Activated CD4-positive, alpha-beta T cell treated with anti-CD3 and anti-CD28 coated beads, Interleukin-2, amount 50 U/mL, for 48 hours (primary cell): ENCODE measurements around the gene PKP3.

Experiments
- DNase-seq, 2 experiments: peaks; one replicate each; pipeline ENCODE4 v3.0.0-alpha.2; 2020

PKP3 gene

GRCh38 chr11:447923-448731 is 54.1 kb downstream of the PKP3 start:
- peak; percentile 98 to 99 for DNase-seq

DNA sequence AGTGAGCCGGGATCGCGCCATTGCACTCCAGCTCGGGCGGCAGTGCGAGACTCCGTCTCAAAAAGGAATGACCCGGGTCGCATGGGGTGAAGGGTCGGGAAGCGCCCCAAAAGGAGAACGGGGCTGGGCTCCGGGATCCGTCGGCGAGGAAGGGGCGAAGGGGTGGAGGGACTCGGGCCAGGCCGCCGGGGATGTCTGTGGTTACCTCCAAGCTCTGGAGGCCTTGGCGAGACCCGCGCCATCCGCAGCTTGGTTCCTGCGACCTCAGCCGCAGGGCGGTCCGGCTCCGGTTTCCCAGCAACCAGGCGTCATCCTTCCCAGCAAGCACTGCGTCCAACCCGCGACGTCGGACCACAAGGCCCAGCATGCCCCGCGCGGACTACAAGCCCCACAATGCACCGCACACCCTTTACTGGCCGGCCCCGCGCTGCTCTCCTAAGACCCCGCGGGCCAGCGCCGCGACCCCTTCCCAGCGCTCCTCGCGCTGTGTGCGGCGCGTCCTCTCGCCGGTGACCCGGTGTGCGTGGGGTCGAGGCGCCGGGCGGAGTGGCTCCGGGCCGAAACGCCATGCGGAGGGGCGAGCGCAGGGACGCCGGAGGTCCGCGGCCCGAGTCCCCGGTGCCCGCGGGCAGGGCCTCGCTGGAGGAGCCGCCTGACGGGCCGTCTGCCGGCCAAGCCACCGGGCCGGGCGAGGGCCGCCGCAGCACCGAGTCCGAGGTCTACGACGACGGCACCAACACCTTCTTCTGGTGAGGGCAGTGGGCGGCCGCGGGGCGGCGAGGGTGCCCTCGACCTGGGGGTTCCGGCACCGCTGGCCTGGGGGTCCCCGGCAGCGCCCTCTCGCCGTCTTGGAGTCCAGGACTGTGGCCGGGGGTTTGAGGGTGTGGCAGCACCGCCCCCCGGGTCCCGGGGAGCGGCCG is 56.1 kb downstream of the PKP3 start, which contains the start of gene PTDSS2:
TSS of gene PTDSS2 (plus strand) at position 391 of the 920 bp plus-strand sequence. CDS start at position 568, 177 bp downstream.
- peak; percentile 94 to 96 for DNase-seq

DNA sequence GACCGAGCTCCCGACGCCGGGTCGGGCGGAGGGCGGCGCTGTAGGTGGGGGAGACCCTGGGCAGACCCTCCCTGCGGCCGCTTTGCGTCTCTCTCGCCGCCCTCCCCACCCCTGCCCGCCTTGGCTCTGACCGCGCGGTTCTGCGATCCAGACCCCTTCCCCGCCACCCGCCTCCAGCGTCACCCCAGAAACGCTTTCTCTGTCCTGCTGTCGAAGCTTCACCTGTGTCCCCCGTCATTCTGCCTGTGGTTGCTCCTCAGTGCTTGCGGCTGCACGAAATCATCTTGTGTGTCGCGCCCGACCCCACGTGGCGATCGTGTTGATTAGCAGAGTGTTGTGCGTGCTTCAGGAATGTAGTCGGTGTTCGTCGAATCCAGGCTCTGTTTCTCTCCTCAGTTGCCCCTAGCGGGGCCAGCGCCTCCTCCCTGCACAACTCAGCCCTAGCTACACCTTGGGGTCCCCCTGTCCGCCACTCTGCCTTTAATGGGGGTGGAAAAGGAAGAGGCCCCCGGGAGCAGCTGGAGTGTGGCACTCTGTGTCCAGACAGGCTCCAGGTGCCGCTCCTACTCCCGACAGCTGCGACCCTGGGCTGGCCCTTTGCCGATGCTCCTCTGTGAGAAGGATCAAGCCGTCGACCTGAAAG is 56.9 kb downstream of the PKP3 start:
- DNase-seq = peak; percentile 65 to 72

GRCh38 chr11:451738-452137 is 57.7 kb downstream of the PKP3 start:
- no peak for DNase-seq

DNA sequence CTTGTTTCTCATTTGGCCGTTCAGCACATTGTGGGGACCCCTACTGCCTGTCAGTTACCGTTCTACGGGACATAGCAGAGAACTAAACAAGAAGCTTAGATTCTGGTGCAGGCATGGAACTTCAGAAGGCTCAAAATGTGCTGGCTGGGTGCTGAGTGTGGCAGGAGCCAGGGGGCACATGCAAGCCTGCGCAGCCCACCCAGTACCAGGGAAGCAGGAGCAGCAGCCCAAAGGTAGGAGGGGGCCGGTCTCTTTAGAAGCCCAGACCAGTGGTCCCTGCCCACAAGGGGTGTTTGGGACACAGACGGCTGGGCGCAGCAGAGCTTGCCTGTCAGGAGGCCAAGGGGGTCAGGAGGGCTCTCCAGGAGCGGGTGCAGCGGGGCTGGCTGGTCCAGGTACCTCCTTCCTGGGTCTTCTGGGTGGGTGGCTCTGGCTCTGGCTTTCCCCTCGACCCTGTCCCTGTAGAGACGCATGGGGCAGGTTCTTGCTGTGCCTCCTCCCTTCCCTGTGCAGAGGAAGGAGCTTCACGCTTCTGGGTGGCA is 58.3 kb downstream of the PKP3 start:
- no peak for DNase-seq

GRCh38 chr11:452916-453527 is 59.0 kb downstream of the PKP3 start:
- no peak for DNase-seq

GRCh38 chr11:453564-453963 is 59.6 kb downstream of the PKP3 start:
- no peak for DNase-seq

- no peak for DNase-seq
These were observed 60.0 kb downstream of the PKP3 start for GRCh38 chr11:454043-454442.
